Muscle of leg (tissue), 16 donors: ENCODE data around the gene RNASET2. TPM values are rescaled to one million over a fixed set of nuclear protein-coding genes. Genes with fewer than 3 reads are reported as not detected.
A peak's percentile ranks its signal among the peaks of the same experiment; 100 is the strongest.

ENCODE experiments used
- DNase-seq: peaks from one replicate; pipeline ENCODE4 v3.0.0; 2013
- H3K27ac ChIP-seq: one replicate; pipeline ENCODE4 v1.5.1; 2013; ENCODE audit warnings: mild to moderate bottlenecking, low read length, control low read depth
- H3K27me3 ChIP-seq: one replicate; pipeline ENCODE4 v1.6.1; 2013; ENCODE audit warnings: low read length; ENCODE audit not compliant: control insufficient read depth, insufficient read depth
- H3K36me3 ChIP-seq: one replicate; pipeline ENCODE4 v1.6.1; 2013; ENCODE audit warnings: low read length; ENCODE audit not compliant: control insufficient read depth, insufficient read depth
- H3K4me1 ChIP-seq: one replicate; pipeline ENCODE4 v1.6.1; 2013; ENCODE audit warnings: low read length; ENCODE audit not compliant: control insufficient read depth, insufficient read depth
- H3K4me3 ChIP-seq: one replicate; pipeline ENCODE4 v1.5.1; 2013; ENCODE audit warnings: low read length, control low read depth
- H3K9me3 ChIP-seq: replicated peaks from 2 replicates; pipeline ENCODE4 v1.6.1; 2013; ENCODE audit warnings: low read depth, low read length; ENCODE audit not compliant: control insufficient read depth
- WGBS: methylation state at CpG from one replicate; pipeline ENCODE4 v1.1.5; 2013; ENCODE audit warnings: missing lambda C conversion rate; ENCODE audit not compliant: insufficient coverage; 5-methylcytosine and 5-hydroxymethylcytosine counted together
- long read RNA-seq, 11 donors: transcript quantifications; one replicate each; lab custom pipeline, GENCODE V29; 2026
- polyA plus RNA-seq, 8 donors: library from polyadenylated mRNA; unstranded; fragments of 120-200 nt; gene quantifications; one replicate each; pipeline versions ENCODE4 v1.2.1 to v1.2.3, GENCODE V29; 2013; ENCODE audit warnings: inconsistent platforms in 1 of 8, low replicate concordance in 1 of 8; ENCODE audit not compliant: insufficient read length in 8 of 8, insufficient read depth in 1 of 8
- total RNA-seq: library from RNA; stranded (reverse); fragments of 120-200 nt; gene quantifications from one replicate; pipeline ENCODE4 v1.2.4, GENCODE V29; 2013

The RNASET2 gene
- total RNA-seq = 20.4 TPM
- 10 to 100 TPM; 15.4 to 23.8 (median 17.5) TPM for polyA plus RNA-seq
- long read RNA-seq, donor 1, transcript RNASET2-210 (9 exons, 1,375 nt) = major isoform, 5 of 5 reads
- long read RNA-seq, donor 1, partial matches to known transcripts = 0 of 5 reads
- long read RNA-seq, donor 1, other reads (novel, unspliced or antisense) = 0 of 5 reads
- long read RNA-seq, donor 2, partial matches to known transcripts = 0 of 1 reads
- long read RNA-seq, donor 2, other reads (novel, unspliced or antisense) = 0 of 1 reads
- long read RNA-seq, donor 3, transcript RNASET2-210 (9 exons, 1,375 nt) = major isoform, 13 of 15 reads
- long read RNA-seq, donor 3, partial matches to known transcripts = 0 of 15 reads
- long read RNA-seq, donor 3, other reads (novel, unspliced or antisense) = 0 of 15 reads
- long read RNA-seq, donor 4, transcript RNASET2-210 (9 exons, 1,375 nt) = major isoform, 10 of 11 reads
- long read RNA-seq, donor 4, partial matches to known transcripts = 0 of 11 reads
- long read RNA-seq, donor 4, other reads (novel, unspliced or antisense) = 0 of 11 reads
- long read RNA-seq, donor 5, transcript RNASET2-210 (9 exons, 1,375 nt) = major isoform, 18 of 20 reads
- long read RNA-seq, donor 5, partial matches to known transcripts = 0 of 20 reads
- long read RNA-seq, donor 5, other reads (novel, unspliced or antisense) = 0 of 20 reads
- long read RNA-seq, donor 6, transcript RNASET2-210 (9 exons, 1,375 nt) = major isoform, 15 of 15 reads
- long read RNA-seq, donor 6, partial matches to known transcripts = 0 of 15 reads
- long read RNA-seq, donor 6, other reads (novel, unspliced or antisense) = 0 of 15 reads
- long read RNA-seq, donor 7, transcript RNASET2-210 (9 exons, 1,375 nt) = major isoform, 9 of 9 reads
- long read RNA-seq, donor 7, partial matches to known transcripts = 0 of 9 reads
- long read RNA-seq, donor 7, other reads (novel, unspliced or antisense) = 0 of 9 reads
- long read RNA-seq, donor 8, partial matches to known transcripts = 0 of 4 reads
- long read RNA-seq, donor 8, other reads (novel, unspliced or antisense) = 0 of 4 reads
- long read RNA-seq, donor 9, partial matches to known transcripts = 5 of 10 reads
- long read RNA-seq, donor 9, other reads (novel, unspliced or antisense) = 0 of 10 reads
- long read RNA-seq, donor 10, transcript RNASET2-210 (9 exons, 1,375 nt) = major isoform, 9 of 10 reads
- long read RNA-seq, donor 10, partial matches to known transcripts = 0 of 10 reads
- long read RNA-seq, donor 10, other reads (novel, unspliced or antisense) = 0 of 10 reads
- long read RNA-seq, donor 11, transcript RNASET2-210 (9 exons, 1,375 nt) = major isoform, 9 of 10 reads
- long read RNA-seq, donor 11, partial matches to known transcripts = 0 of 10 reads
- long read RNA-seq, donor 11, other reads (novel, unspliced or antisense) = 0 of 10 reads

GRCh38 chr6:166956444-166957086, at the start of gene RNASET2:
TSS of gene RNASET2 (minus strand) at chr6:166956550. CDS start at chr6:166956182, 368 bp downstream.
- Histone ChIP-seq H3K4me3 (peak within 1 kb of the TSS; percentile 75), H3K9me3 (no peaks in the 10 kb centered on the region), H3K36me3 (peaks cover 7% of the 10 kb centered on the region), H3K27ac (peak within 1 kb of the TSS; percentile 65), H3K4me1 (peaks cover 18% of the 10 kb centered on the region), H3K27me3 (peaks cover 2% of the 10 kb centered on the region)
- DNase-seq = peak; percentile 96
- WGBS = under 1% methylated on average over 71 of the region's 71 CpGs

- no peak overlapping the region for H3K4me3 ChIP-seq
- no peaks in the 10 kb centered on the region for H3K27me3 ChIP-seq
- peaks cover 3% of the 10 kb centered on the region for H3K4me1 ChIP-seq
- no peak overlapping the region for H3K27ac ChIP-seq
- peak; percentile 25 for DNase-seq
- WGBS = 69% methylated on average over 5 of the region's 12 CpGs
- peaks cover 28% of the 10 kb centered on the region for H3K36me3 ChIP-seq
- H3K9me3 ChIP-seq = no peaks in the 10 kb centered on the region
Observed at GRCh38 chr6:167005350-167006159, 49.2 kb upstream of the RNASET2 start.

- 80% methylated on average over 1 of the region's 2 CpGs for WGBS
- peaks cover 17% of the 10 kb centered on the region for H3K36me3 ChIP-seq
- DNase-seq = no peak
- no peaks in the 10 kb centered on the region for H3K9me3 ChIP-seq
- no peak overlapping the region for H3K27ac ChIP-seq
- peaks cover 8% of the 10 kb centered on the region for H3K4me1 ChIP-seq
- H3K4me3 ChIP-seq = no peak overlapping the region
- no peaks in the 10 kb centered on the region for H3K27me3 ChIP-seq
Observed at GRCh38 chr6:167000759-167001158, 44.4 kb upstream of the RNASET2 start.

GRCh38 chr6:166999884-167000253, 43.5 kb upstream of the RNASET2 start:
- Histone ChIP-seq H3K4me1 (peaks cover 8% of the 10 kb centered on the region), H3K9me3 (no peaks in the 10 kb centered on the region), H3K4me3 (peak overlapping the region; percentile 70), H3K36me3 (peaks cover 15% of the 10 kb centered on the region), H3K27me3 (no peaks in the 10 kb centered on the region), H3K27ac (no peak overlapping the region)
- peak; percentile 32 for DNase-seq
- WGBS = no CpG with 5 or more reads among the region's 10 CpGs

GRCh38 chr6:166999145-166999883, 43.0 kb upstream of the RNASET2 start, which contains the start of gene CEP43:
TSS of gene CEP43 (plus strand) at chr6:166999397. CDS start at chr6:166999413, 16 bp downstream.
- under 1% methylated on average over 86 of the region's 93 CpGs for WGBS

GRCh38 chr6:166998256-166999144, 42.1 kb upstream of the RNASET2 start:
- DNase-seq = peak; percentile 35
- peak overlapping the region; percentile 43 for H3K27ac ChIP-seq
- H3K9me3 ChIP-seq = no peaks in the 10 kb centered on the region
- under 1% methylated on average over 95 of the region's 96 CpGs for WGBS
- peaks cover 8% of the 10 kb centered on the region for H3K4me1 ChIP-seq
- no peaks in the 10 kb centered on the region for H3K27me3 ChIP-seq
- peak overlapping the region; percentile 80 for H3K4me3 ChIP-seq
- H3K36me3 ChIP-seq = peaks cover 13% of the 10 kb centered on the region

More at GRCh38 chr6:166999145-166999883, 43.0 kb upstream of the RNASET2 start, which contains the start of gene CEP43:
- peak within 1 kb of the TSS; percentile 80 for H3K4me3 ChIP-seq
- peaks cover 15% of the 10 kb centered on the region for H3K36me3 ChIP-seq
- H3K27me3 ChIP-seq = no peaks in the 10 kb centered on the region
- H3K4me1 ChIP-seq = peaks cover 8% of the 10 kb centered on the region
- H3K27ac ChIP-seq = peak within 1 kb of the TSS; percentile 43
- DNase-seq = peak; percentile 99
- H3K9me3 ChIP-seq = no peaks in the 10 kb centered on the region

GRCh38 chr6:166997768-166998255, 41.5 kb upstream of the RNASET2 start:
- no peaks in the 10 kb centered on the region for H3K27me3 ChIP-seq
- H3K9me3 ChIP-seq = no peaks in the 10 kb centered on the region
- peak overlapping the region; percentile 80 for H3K4me3 ChIP-seq
- H3K36me3 ChIP-seq = peaks cover 15% of the 10 kb centered on the region
- DNase-seq = peak; percentile 71
- 2% methylated on average over 35 of the region's 38 CpGs for WGBS
- peaks cover 8% of the 10 kb centered on the region for H3K4me1 ChIP-seq
- H3K27ac ChIP-seq = peak overlapping the region; percentile 43
